IMR-90 (cell line): ENCODE measurements around the gene POLA2. TPM values are rescaled to one million over a fixed set of nuclear protein-coding genes. Genes with fewer than 3 reads are reported as not detected.

Source experiments
- BHLHE40 ChIP-seq: fragments of 150-350 bp; IDR thresholded peaks from 2 replicates; pipeline ENCODE4 v1.6.1; 2016; ENCODE audit warnings: mild to moderate bottlenecking, low read depth, low read length
- CEBPB ChIP-seq: IDR thresholded peaks from 2 replicates; pipeline ENCODE4 v1.6.1; 2012; ENCODE audit warnings: low read depth, low read length, improper control_type of control experiment
- CHD1 ChIP-seq: IDR thresholded peaks from 2 replicates; pipeline ENCODE4 v1.6.1; 2012; ENCODE audit warnings: low read depth, low read length, improper control_type of control experiment
- FOS ChIP-seq: fragments of 150-350 bp; IDR thresholded peaks from 2 replicates; pipeline ENCODE4 v1.6.1; 2016; ENCODE audit warnings: low read depth, low read length
- MAFK ChIP-seq: IDR thresholded peaks from 2 replicates; pipeline ENCODE4 v1.6.1; 2012; ENCODE audit warnings: low read depth, low read length, improper control_type of control experiment
- MXI1 ChIP-seq: IDR thresholded peaks from 2 replicates; pipeline ENCODE4 v1.6.1; 2012; ENCODE audit warnings: low read depth, mild to moderate bottlenecking, low read length, moderate library complexity, borderline replicate concordance
- RCOR1 ChIP-seq: IDR thresholded peaks from 2 replicates; pipeline ENCODE4 v1.6.1; 2012; ENCODE audit warnings: mild to moderate bottlenecking, low read length, improper control_type of control experiment; ENCODE audit not compliant: insufficient replicate concordance
- SMC3 ChIP-seq: fragments of 150-350 bp; IDR thresholded peaks from 2 replicates; pipeline ENCODE4 v1.6.1; 2016; ENCODE audit warnings: low read depth, mild to moderate bottlenecking, antibody characterized with exemption, low read length, moderate library complexity
- polyA plus RNA-seq, 3 experiments: library from polyadenylated mRNA; depleted of rRNA; stranded (reverse); fragments of >200 nt; gene quantifications; 2 replicates each; pipeline ENCODE4 v1.2.3, GENCODE V29; 2012; ENCODE audit warnings: low replicate concordance in 1 of 3
- total RNA-seq: library from RNA; depleted of rRNA; stranded (reverse); fragments of >200 nt; gene quantifications from 2 replicates; pipeline ENCODE4 v1.2.3, GENCODE V29; 2012

Gene POLA2
- total and polyA plus RNA-seq, 2 of the 4 experiments (the other 2 are of a cell fraction), result 14.2 to 17.3 TPM

GRCh38 chr11:65291613-65292012, 29.9 kb downstream of the POLA2 start (continued):
- TF ChIP-seq MXI1 (no peak), MAFK (peak; percentile 98), CEBPB (no peak), BHLHE40 (peak; percentile 31; the same call in 1 of the 2 replicates), FOS (peak; percentile 23; the same call in 1 of the 2 replicates), CHD1 (peak; percentile 71; the same call in 1 of the 2 replicates), SMC3 (no peak), RCOR1 (no peak)
